Measurements from ENCODE around the gene ARHGDIB. TPM values are rescaled to one million over a fixed set of nuclear protein-coding genes. Genes with fewer than 3 reads are reported as not detected.

The ARHGDIB gene
- total and polyA plus RNA-seq, 2 of the 13 experiments (the other 11 are each of a cell fraction or from before 2014, with no cell fraction given): 0.11 to 0.87 TPM

GRCh38 chr12:14941369-14941768 is 20.0 kb downstream of the ARHGDIB start (continued):
- TF ChIP-seq ZSCAN30 (CRISPR knock-in tag; IDR thresholded peaks at IDR 0.05) (no peak), TFE3 (CRISPR knock-in tag; IDR thresholded peaks at IDR 0.05) (no peak), FOXO4 (CRISPR knock-in tag; conservative IDR thresholded peaks at IDR 0.05) (no peak), CBFB (CRISPR knock-in tag; IDR thresholded peaks at IDR 0.05) (no peak)

GRCh38 chr12:14938301-14938700 is 23.1 kb downstream of the ARHGDIB start, which contains the start of gene ERP27:
TSS of gene ERP27 (minus strand) at chr12:14938537. CDS start at chr12:14938508, 29 bp downstream.
- no peak for DNase-seq (ENCODE audit: low spot score)
- Histone ChIP-seq H2AFZ (ENCODE audit: low read length) (no peak within 1 kb of the TSS), H3K9ac (ENCODE audit: insufficient read depth, low read depth, low read length) (no peak within 1 kb of the TSS), H3K27ac (ENCODE audit: extremely low read length, insufficient read depth, low read length) (no peak within 1 kb of the TSS), H3K36me3 (replicated peaks in 1 of 2; ENCODE audit: control insufficient read depth in 1 of 2, insufficient read depth in 2 of 2, low read length in 2 of 2) (no peaks in the 10 kb centered on the region), H3K4me1 (ENCODE audit: insufficient read depth, low read length) (peaks cover 12% of the 10 kb centered on the region; the same call in 1 of the 2 replicates), H3K4me3 (replicated peaks in 1 of 3; ENCODE audit: insufficient read depth in 1 of 3, low read depth in 2 of 3, low read length in 3 of 3) (no peak within 1 kb of the TSS), H3K27me3 (ENCODE audit: control insufficient read depth in 1 of 2, insufficient read depth in 2 of 2, low read length in 2 of 2) (no peaks in the 10 kb centered on the region), H3K9me3 (ENCODE audit: low read length) (no peaks in the 10 kb centered on the region), H4K20me1 (ENCODE audit: insufficient read depth, low read length) (no peaks in the 10 kb centered on the region), H3K4me2 (ENCODE audit: low read depth, low read length) (peak within 1 kb of the TSS; percentile 6; the same call in 1 of the 2 replicates), H3K79me2 (ENCODE audit: insufficient read depth, low read length) (no peaks in the 10 kb centered on the region)
- BruUV-seq (replicated peaks): no TSS peak
- peak; percentile 87 for ATAC-seq
- 0% methylated on average over 3 of the region's 3 CpGs for WGBS (ENCODE audit: low lambda C conversion rate)
- CTCF ChIA-PET (ENCODE audit: low intra/inter-chr PET ratio, low total read pairs): interaction anchor here (1.0 kb wide), 1 partner anchor 57 kb away, joined by 3 read pairs; no protein-coding TSS in a partner anchor
- TF ChIP-seq BCL6 (CRISPR knock-in tag; IDR thresholded peaks at IDR 0.05) (peak; percentile 52; the same call in 1 of the 2 replicates), TBX2 (CRISPR knock-in tag; IDR thresholded peaks at IDR 0.05; ENCODE audit: borderline replicate concordance) (no peak), ZNF124 (CRISPR knock-in tag; IDR thresholded peaks at IDR 0.05) (no peak), ZNF619 (CRISPR knock-in tag; IDR thresholded peaks at IDR 0.05) (no peak), ZNF646 (CRISPR knock-in tag; IDR thresholded peaks at IDR 0.05) (no peak), HNF4A (CRISPR knock-in tag; IDR thresholded peaks at IDR 0.05) (0 out of 2 replicates have a peak, but pooled peaks have one; percentile 6), CENPBD1 (CRISPR knock-in tag; IDR thresholded peaks at IDR 0.05; ENCODE audit: borderline replicate concordance, low read depth) (no peak), ZNF121 (CRISPR knock-in tag; IDR thresholded peaks at IDR 0.05) (0 out of 2 replicates have a peak, but pooled peaks have one; percentile 34), ZNF616 (CRISPR knock-in tag; IDR thresholded peaks at IDR 0.05; ENCODE audit: low read depth) (no peak), MYNN (CRISPR knock-in tag; IDR thresholded peaks at IDR 0.05; ENCODE audit: low read depth) (no peak)
- intact Hi-C loops (cut with micrococcal nuclease; ENCODE audit: unreplicated experiment): loop anchor here (5.0 kb wide), 1 partner anchor 91 kb away; no protein-coding TSS in a partner anchor
- no peak for FAIRE-seq
- POLR2A ChIA-PET: no interaction called here
- in situ Hi-C loops (cut with HindIII; ENCODE audit: extremely low pct_ligation_motif_present, low pct_unique_long_range_greater_than_20kb): no loop called here

Measured in HepG2 (cell line).